Gastroesophageal sphincter (tissue), 3 donors: ENCODE results near the gene RPRML.

ENCODE experiments used
- EP300 ChIP-seq: sonication (generic); formaldehyde crosslinking; IDR thresholded peaks from one replicate; pipeline ENCODE4 v1.6.1; 2017; ENCODE audit warnings: antibody characterized with exemption, mild to moderate bottlenecking
- POLR2A ChIP-seq, 2 donors: fragments of 450-650 bp; IDR thresholded peaks; one replicate each; pipeline ENCODE4 v1.6.1; 2017; ENCODE audit warnings: antibody characterized with exemption in 2 of 2, mild to moderate bottlenecking in 2 of 2, moderate library complexity in 1 of 2
- POLR2AphosphoS5 ChIP-seq: sonication (generic); formaldehyde crosslinking; IDR thresholded peaks from one replicate; pipeline ENCODE4 v1.6.1; 2017; ENCODE audit warnings: antibody characterized with exemption
- TF ChIP-seq, protein P1 (sequence below), 4 experiments: fragments of 200-600 bp in 2 of 4; fragments of 450-650 bp in 2 of 4; sonication (generic) in 1 of 4; IDR thresholded peaks; one replicate each; pipeline ENCODE4 v1.5.1; 2017 to 2019; ENCODE audit warnings: antibody characterized with exemption in 4 of 4, mild to moderate bottlenecking in 2 of 4, moderate library complexity in 2 of 4

DNA sequence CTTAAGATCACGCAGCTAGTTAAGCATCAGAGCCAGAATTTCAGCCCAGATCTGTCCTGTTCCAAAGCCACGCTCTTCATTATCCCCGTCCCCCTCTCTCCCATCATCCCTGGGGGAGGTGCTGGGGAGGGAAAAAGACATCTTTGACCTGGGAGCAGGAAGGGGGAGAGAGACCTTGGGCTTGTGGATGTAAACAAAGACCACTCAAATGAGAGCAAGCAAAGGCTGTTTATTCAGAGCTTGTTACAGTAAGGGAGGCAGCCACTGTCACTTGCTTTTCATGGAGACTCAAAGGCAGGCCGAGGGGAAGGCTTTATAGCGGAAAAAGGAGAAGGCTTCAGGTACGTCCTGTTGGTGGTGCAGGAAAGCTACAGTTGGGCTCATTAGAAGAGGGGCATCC, 3.5 kb upstream of the RPRML start:
- TF ChIP-seq, protein P1, sequence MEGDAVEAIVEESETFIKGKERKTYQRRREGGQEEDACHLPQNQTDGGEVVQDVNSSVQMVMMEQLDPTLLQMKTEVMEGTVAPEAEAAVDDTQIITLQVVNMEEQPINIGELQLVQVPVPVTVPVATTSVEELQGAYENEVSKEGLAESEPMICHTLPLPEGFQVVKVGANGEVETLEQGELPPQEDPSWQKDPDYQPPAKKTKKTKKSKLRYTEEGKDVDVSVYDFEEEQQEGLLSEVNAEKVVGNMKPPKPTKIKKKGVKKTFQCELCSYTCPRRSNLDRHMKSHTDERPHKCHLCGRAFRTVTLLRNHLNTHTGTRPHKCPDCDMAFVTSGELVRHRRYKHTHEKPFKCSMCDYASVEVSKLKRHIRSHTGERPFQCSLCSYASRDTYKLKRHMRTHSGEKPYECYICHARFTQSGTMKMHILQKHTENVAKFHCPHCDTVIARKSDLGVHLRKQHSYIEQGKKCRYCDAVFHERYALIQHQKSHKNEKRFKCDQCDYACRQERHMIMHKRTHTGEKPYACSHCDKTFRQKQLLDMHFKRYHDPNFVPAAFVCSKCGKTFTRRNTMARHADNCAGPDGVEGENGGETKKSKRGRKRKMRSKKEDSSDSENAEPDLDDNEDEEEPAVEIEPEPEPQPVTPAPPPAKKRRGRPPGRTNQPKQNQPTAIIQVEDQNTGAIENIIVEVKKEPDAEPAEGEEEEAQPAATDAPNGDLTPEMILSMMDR (IDR thresholded peaks at IDR 0.05) = no peak
- TF ChIP-seq POLR2A (IDR thresholded peaks at IDR 0.05) = no peak
- TF ChIP-seq EP300 = no peak
- TF ChIP-seq POLR2AphosphoS5 = no peak
